ENCODE results near the gene CALCOCO1. TPM values are rescaled to one million over a fixed set of nuclear protein-coding genes. Genes with fewer than 3 reads are reported as not detected.

The CALCOCO1 gene
- total and polyA plus RNA-seq, 2 experiments from 2014 or later, result 155 to 243 TPM

DNA sequence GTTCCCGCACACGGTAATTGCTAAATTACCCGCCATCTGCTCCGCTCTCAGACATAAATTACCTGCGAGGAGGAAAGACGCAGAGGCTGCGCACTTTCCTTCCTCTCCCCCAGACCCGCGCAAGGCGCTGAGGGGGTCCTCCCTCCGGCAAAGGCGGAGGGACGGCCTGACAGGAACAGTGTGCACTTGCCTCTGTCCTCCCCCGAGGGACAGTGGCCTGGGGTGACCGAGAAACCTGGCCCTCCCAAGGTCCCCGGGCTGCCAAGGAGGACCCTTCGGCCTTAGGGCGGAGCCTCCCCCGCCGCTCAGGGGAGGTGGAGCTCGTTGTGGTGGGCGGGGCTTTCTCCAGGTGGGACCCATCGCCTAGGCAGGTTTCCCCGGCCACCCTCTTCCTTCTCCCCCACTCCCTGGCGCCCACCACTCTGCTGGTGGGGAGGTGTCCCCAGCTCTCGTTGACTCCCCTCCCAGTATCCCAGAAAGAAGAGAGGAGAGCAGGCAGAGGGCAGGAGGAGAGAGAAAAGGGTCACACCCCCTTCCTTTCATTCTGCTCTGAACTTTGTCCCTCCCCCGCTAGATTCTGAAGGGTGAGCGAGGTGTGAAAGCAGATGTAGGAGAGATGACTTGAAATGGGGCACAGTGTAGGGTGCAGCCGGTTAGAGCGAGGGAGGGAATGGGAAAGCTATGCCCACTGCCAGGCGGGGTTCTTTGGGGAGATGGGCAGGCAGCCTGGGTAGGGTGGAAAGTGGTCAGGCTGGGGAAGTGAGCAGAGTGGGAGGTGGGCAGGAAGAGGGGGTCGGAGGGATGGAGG lies 11.4 kb upstream of the CALCOCO1 start:
- Histone ChIP-seq H3K79me2 (ENCODE audit: insufficient read depth) (no peaks in the 10 kb centered on the region), H3K9me2 (ENCODE audit: insufficient read depth) (no peaks in the 10 kb centered on the region), H2AFZ (no peak overlapping the region), H3K9me3 (ENCODE audit: low read depth) (no peaks in the 10 kb centered on the region), H3K27me3 (replicated peaks; ENCODE audit: insufficient read depth) (peaks cover 43% of the 10 kb centered on the region), H3K9ac (no peak overlapping the region), H3K36me3 (ENCODE audit: low read depth) (no peaks in the 10 kb centered on the region), H3F3A (ENCODE audit: insufficient read depth) (peaks cover 4% of the 10 kb centered on the region; the same call in 1 of the 2 replicates), H3K4me2 (ENCODE audit: unreplicated experiment) (no peak overlapping the region), H3K4me1 (ENCODE audit: insufficient read depth) (peaks cover 4% of the 10 kb centered on the region; the same call in 1 of the 2 replicates), H4K20me1 (ENCODE audit: insufficient read depth) (no peaks in the 10 kb centered on the region), H3K4me3 (no peak overlapping the region), H3K27ac (no peak overlapping the region)
- in situ Hi-C loops (cut with MboI), result no loop called here
- DNase-seq, result no peak
- TF ChIP-seq EZH2 (IDR thresholded peaks at IDR 0.05; ENCODE audit: insufficient read depth, poor library complexity, severe bottlenecking), result peak; percentile 19
- 0 out of 2 replicates have a peak, but pooled peaks have one; percentile 68 for TF ChIP-seq EZH2phosphoT487 (IDR thresholded peaks at IDR 0.05; ENCODE audit: insufficient read depth, low read depth)
- WGBS, 2 experiments (ENCODE audit: low coverage in 1 of 2, low lambda C conversion rate in 2 of 2, missing lambda C conversion rate in 2 of 2), result 6 to 10% methylated on average over 31 of the region's 32 CpGs

DNA sequence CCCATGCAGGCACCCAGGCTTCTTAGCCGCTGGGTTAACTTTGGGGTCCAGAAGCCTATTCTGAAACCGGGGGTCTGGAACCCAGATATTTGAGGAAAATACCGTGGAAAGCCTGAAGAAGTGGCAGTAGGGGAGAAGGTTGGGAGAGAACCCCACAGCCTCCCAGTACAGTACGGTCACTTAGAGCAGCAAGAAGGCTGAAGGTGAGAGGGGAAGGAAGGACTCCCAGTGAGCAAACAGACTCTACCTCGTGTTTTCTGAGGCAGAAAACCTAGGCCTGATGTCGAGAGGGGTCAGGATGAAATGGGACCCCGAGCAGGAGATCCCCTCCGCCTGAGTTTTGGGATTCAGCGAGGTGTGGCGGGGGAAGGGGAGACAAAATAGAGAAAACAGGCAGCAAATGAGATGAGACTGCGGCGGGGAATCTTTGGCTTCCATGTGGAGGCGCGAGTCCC lies 10.7 kb upstream of the CALCOCO1 start:
- no peaks in the 10 kb centered on the region for H3K9me3 ChIP-seq (ENCODE audit: low read depth)
- no peaks in the 10 kb centered on the region for H3K79me2 ChIP-seq (ENCODE audit: insufficient read depth)
- peaks cover 10% of the 10 kb centered on the region; the same call in 1 of the 2 replicates for H3F3A ChIP-seq (ENCODE audit: insufficient read depth)
- no peaks in the 10 kb centered on the region for H3K9me2 ChIP-seq (ENCODE audit: insufficient read depth)
- TF ChIP-seq EZH2 (IDR thresholded peaks at IDR 0.05; ENCODE audit: insufficient read depth, poor library complexity, severe bottlenecking) (peak; percentile 31), EZH2phosphoT487 (IDR thresholded peaks at IDR 0.05; ENCODE audit: insufficient read depth, low read depth) (no peak)
- peaks cover 4% of the 10 kb centered on the region; the same call in 1 of the 2 replicates for H3K4me1 ChIP-seq (ENCODE audit: insufficient read depth)
- in situ Hi-C loops (cut with MboI), result no loop called here
- H3K27me3 ChIP-seq (replicated peaks; ENCODE audit: insufficient read depth), result peaks cover 43% of the 10 kb centered on the region
- H3K4me3 ChIP-seq, result no peak overlapping the region
- no peaks in the 10 kb centered on the region for H3K36me3 ChIP-seq (ENCODE audit: low read depth)
- 38 to 45% methylated on average over 14 of the region's 14 CpGs for WGBS, 2 experiments (ENCODE audit: low coverage in 1 of 2, low lambda C conversion rate in 2 of 2, missing lambda C conversion rate in 2 of 2)
- no peak overlapping the region for H3K27ac ChIP-seq
- DNase-seq, result no peak
- no peak overlapping the region for H3K4me2 ChIP-seq (ENCODE audit: unreplicated experiment)
- H2AFZ ChIP-seq, result no peak overlapping the region
- no peak overlapping the region for H3K9ac ChIP-seq
- H4K20me1 ChIP-seq (ENCODE audit: insufficient read depth), result no peaks in the 10 kb centered on the region

DNA sequence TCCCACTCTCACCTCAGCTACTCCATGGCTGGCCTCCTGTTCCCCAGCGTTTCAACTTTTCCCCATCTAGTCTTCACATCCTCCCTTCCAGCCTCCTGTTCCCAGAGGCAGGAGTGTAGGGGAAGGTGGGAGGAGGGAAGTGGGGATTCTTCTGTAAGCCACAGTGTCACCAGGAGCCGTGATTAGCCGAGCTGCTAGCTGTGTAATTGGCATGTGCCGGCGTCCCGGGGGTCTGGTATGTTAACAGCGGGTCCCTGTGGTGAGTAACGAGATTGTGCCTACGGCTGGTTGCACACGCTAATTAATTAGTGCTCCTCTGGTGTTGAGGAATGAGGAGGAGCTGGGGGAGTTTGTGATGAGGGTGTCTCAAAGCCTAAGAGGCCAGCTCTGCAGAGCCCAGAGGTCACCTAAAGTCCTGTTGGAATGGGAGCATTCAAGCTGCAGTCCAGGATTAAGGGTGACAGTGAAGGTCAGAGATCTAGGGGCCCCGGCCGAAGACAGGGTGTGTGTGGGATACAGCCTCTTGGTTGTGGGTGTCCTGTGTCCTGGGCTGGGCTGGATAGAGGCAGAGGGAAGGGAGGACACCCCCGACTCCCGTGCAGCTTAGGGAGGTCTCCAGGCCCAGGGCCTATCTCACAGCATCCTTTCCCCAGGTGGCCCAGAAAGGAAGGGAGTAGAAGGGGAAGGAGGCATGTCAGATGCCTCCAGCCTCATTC lies 10.0 kb upstream of the CALCOCO1 start:
- Histone ChIP-seq H4K20me1 (ENCODE audit: insufficient read depth) (no peaks in the 10 kb centered on the region), H3K27me3 (replicated peaks; ENCODE audit: insufficient read depth) (peaks cover 43% of the 10 kb centered on the region), H3K4me1 (ENCODE audit: insufficient read depth) (peaks cover 4% of the 10 kb centered on the region; the same call in 1 of the 2 replicates), H3K9ac (no peak overlapping the region), H3K27ac (no peak overlapping the region), H2AFZ (no peak overlapping the region), H3F3A (ENCODE audit: insufficient read depth) (peaks cover 10% of the 10 kb centered on the region; the same call in 1 of the 2 replicates), H3K9me3 (ENCODE audit: low read depth) (no peaks in the 10 kb centered on the region), H3K4me3 (no peak overlapping the region), H3K79me2 (ENCODE audit: insufficient read depth) (no peaks in the 10 kb centered on the region), H3K36me3 (ENCODE audit: low read depth) (no peaks in the 10 kb centered on the region), H3K4me2 (ENCODE audit: unreplicated experiment) (no peak overlapping the region), H3K9me2 (ENCODE audit: insufficient read depth) (no peaks in the 10 kb centered on the region)
- TF ChIP-seq EZH2phosphoT487 (IDR thresholded peaks at IDR 0.05; ENCODE audit: insufficient read depth, low read depth), result no peak
- TF ChIP-seq EZH2 (IDR thresholded peaks at IDR 0.05; ENCODE audit: insufficient read depth, poor library complexity, severe bottlenecking), result no peak
- no peak for DNase-seq
- WGBS, 2 experiments (ENCODE audit: low coverage in 1 of 2, low lambda C conversion rate in 2 of 2, missing lambda C conversion rate in 2 of 2), result 74 to 80% methylated on average over 14 of the region's 14 CpGs
- in situ Hi-C loops (cut with MboI), result no loop called here

DNA sequence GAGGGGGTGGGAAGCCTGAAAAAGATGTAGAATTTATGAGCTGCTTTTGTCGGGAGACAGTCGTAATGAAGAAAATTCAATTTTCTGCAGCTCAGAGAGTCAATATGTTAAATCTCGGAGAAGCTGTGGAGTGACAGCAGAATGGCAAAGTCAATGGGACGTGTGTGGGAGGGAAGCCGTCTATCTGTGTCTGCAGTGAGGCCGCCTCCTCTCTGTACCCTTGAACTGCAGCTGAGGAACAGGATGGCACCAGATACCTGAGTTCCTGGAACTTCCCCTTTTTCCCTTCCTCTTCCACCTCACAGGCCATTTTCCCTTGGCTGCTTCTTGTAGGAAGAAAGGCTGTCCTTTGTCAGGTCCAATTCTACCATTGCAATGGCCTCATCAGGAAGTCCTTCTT lies 9.3 kb upstream of the CALCOCO1 start:
- no peak for DNase-seq
- Histone ChIP-seq H4K20me1 (ENCODE audit: insufficient read depth) (no peaks in the 10 kb centered on the region), H3K79me2 (ENCODE audit: insufficient read depth) (no peaks in the 10 kb centered on the region), H3K27me3 (replicated peaks; ENCODE audit: insufficient read depth) (peaks cover 43% of the 10 kb centered on the region), H3K27ac (no peak overlapping the region), H3K4me1 (ENCODE audit: insufficient read depth) (peaks cover 4% of the 10 kb centered on the region; the same call in 1 of the 2 replicates), H3K9ac (no peak overlapping the region), H3K9me2 (ENCODE audit: insufficient read depth) (no peaks in the 10 kb centered on the region), H3K36me3 (ENCODE audit: low read depth) (no peaks in the 10 kb centered on the region), H3K4me2 (ENCODE audit: unreplicated experiment) (no peak overlapping the region), H3K4me3 (no peak overlapping the region), H3F3A (ENCODE audit: insufficient read depth) (peaks cover 10% of the 10 kb centered on the region; the same call in 1 of the 2 replicates), H3K9me3 (ENCODE audit: low read depth) (no peaks in the 10 kb centered on the region), H2AFZ (no peak overlapping the region)
- 82 to 85% methylated on average over 6 of the region's 6 CpGs for WGBS, 2 experiments (ENCODE audit: low coverage in 1 of 2, low lambda C conversion rate in 2 of 2, missing lambda C conversion rate in 2 of 2)
- TF ChIP-seq EZH2phosphoT487 (IDR thresholded peaks at IDR 0.05; ENCODE audit: insufficient read depth, low read depth) (no peak), EZH2 (IDR thresholded peaks at IDR 0.05; ENCODE audit: insufficient read depth, poor library complexity, severe bottlenecking) (no peak)
- in situ Hi-C loops (cut with MboI), result no loop called here
